Activated CD4-positive, alpha-beta T cell treated with anti-CD3 and anti-CD28 coated beads, Interleukin-2, amount 50 U/mL, for 24 hours (primary cell): ENCODE results near the gene TRIM71.

ENCODE experiments used
- DNase-seq, 2 donors: peaks; one replicate each; pipeline ENCODE4 v3.0.0-alpha.2; 2020; ENCODE audit warnings: low read depth in 1 of 2, low spot score in 1 of 2

TRIM71 gene

GRCh38 chr3:32862936-32863487, 45.2 kb downstream of the TRIM71 start:
- DNase-seq, result no peak

- no peak for DNase-seq
Observed at GRCh38 chr3:32865383-32865782, 47.6 kb downstream of the TRIM71 start.

- DNase-seq, result no peak
Observed at GRCh38 chr3:32866533-32866932, 48.7 kb downstream of the TRIM71 start.

GRCh38 chr3:32867954-32868353, 50.2 kb downstream of the TRIM71 start:
- DNase-seq, result no peak

- DNase-seq, result no peak
Observed at GRCh38 chr3:32868719-32869512, 51.1 kb downstream of the TRIM71 start.

GRCh38 chr3:32869513-32870047, 51.8 kb downstream of the TRIM71 start:
- no peak for DNase-seq

- no peak for DNase-seq
Observed at GRCh38 chr3:32870373-32871095, 52.7 kb downstream of the TRIM71 start.

GRCh38 chr3:32871273-32871672, 53.5 kb downstream of the TRIM71 start:
- no peak for DNase-seq

- DNase-seq, result no peak
Observed at GRCh38 chr3:32872487-32873382, 54.9 kb downstream of the TRIM71 start.

- DNase-seq, result no peak
Observed at GRCh38 chr3:32873531-32874130, 55.8 kb downstream of the TRIM71 start.

GRCh38 chr3:32876920-32877319, 59.1 kb downstream of the TRIM71 start:
- DNase-seq, result no peak

- no peak for DNase-seq
Observed at GRCh38 chr3:32877598-32877997, 59.8 kb downstream of the TRIM71 start.

GRCh38 chr3:32880225-32880624, 62.4 kb downstream of the TRIM71 start:
- no peak for DNase-seq

GRCh38 chr3:32881624-32882023, 63.8 kb downstream of the TRIM71 start:
- no peak for DNase-seq

- no peak for DNase-seq
Observed at GRCh38 chr3:32882189-32882588, 64.4 kb downstream of the TRIM71 start.

- peak in 1 of 2 donors; percentile 3 for DNase-seq
Observed at GRCh38 chr3:32882603-32883025, 64.8 kb downstream of the TRIM71 start.

- DNase-seq, result no peak
Observed at GRCh38 chr3:32883817-32884216, 66.0 kb downstream of the TRIM71 start.

GRCh38 chr3:32884591-32884990, 66.8 kb downstream of the TRIM71 start:
- DNase-seq, result no peak

GRCh38 chr3:32885283-32885901, 67.6 kb downstream of the TRIM71 start:
- DNase-seq, result no peak

- no peak for DNase-seq
Observed at GRCh38 chr3:32886296-32886695, 68.5 kb downstream of the TRIM71 start.
